CD14-positive monocyte (primary cell): ENCODE measurements around the gene SAMSN1. TPM values are rescaled to one million over a fixed set of nuclear protein-coding genes. Genes with fewer than 3 reads are reported as not detected.

ENCODE experiments used
- DNase-seq, 3 donors: peaks; one replicate each; pipeline ENCODE4 v3.0.0-alpha.2; 2011 to 2022
- H2AFZ ChIP-seq: 2 replicates; pipeline ENCODE4 v1.6.0; 2012; ENCODE audit warnings: mild to moderate bottlenecking, low read depth, low read length, inconsistent platforms; ENCODE audit not compliant: insufficient read depth, poor library complexity, severe bottlenecking
- H3K27ac ChIP-seq, 2 donors: 1 replicate in 1 of 2; 2 replicates in 1 of 2; pipeline ENCODE4 v1.5.1; 2012 to 2013; ENCODE audit warnings: low read length in 2 of 2, control low read depth in 1 of 2, inconsistent platforms in 1 of 2, low read depth in 1 of 2, mild to moderate bottlenecking in 1 of 2
- H3K27me3 ChIP-seq, 2 donors: one replicate each; pipeline versions ENCODE4 v1.6.0 to v1.6.1; 2011 to 2013; ENCODE audit warnings: low read length in 2 of 2; ENCODE audit not compliant: control insufficient read depth in 2 of 2, insufficient read depth in 2 of 2
- H3K36me3 ChIP-seq, 2 donors: replicated peaks in 1 of 2; 1 replicate in 1 of 2; 2 replicates in 1 of 2; pipeline versions ENCODE4 v1.5.1 to v1.6.1; 2012 to 2013; ENCODE audit warnings: low read length in 2 of 2, control low read depth in 1 of 2, inconsistent platforms in 1 of 2, mild to moderate bottlenecking in 1 of 2; ENCODE audit not compliant: insufficient read depth in 2 of 2, control insufficient read depth in 1 of 2
- H3K4me1 ChIP-seq, 2 donors: 1 replicate in 1 of 2; 2 replicates in 1 of 2; pipeline versions ENCODE4 v1.5.1 to v1.6.1; 2012 to 2013; ENCODE audit warnings: low read length in 2 of 2, control low read depth in 1 of 2, inconsistent platforms in 1 of 2, mild to moderate bottlenecking in 1 of 2, moderate library complexity in 1 of 2; ENCODE audit not compliant: insufficient read depth in 2 of 2, control insufficient read depth in 1 of 2
- H3K4me2 ChIP-seq: replicated peaks from 2 replicates; pipeline ENCODE3; 2012; ENCODE audit warnings: low read length, moderate library complexity, mild to moderate bottlenecking; ENCODE audit not compliant: poor library complexity, severe bottlenecking; ENCODE audit errors: extremely low read depth
- H3K4me3 ChIP-seq, 3 experiments: fragments of 200-600 bp in 1 of 3; sonication (generic) in 1 of 3; replicated peaks in 1 of 3; 1 replicate in 2 of 3; 2 replicates in 1 of 3; pipeline ENCODE4 v1.5.1; 2011 to 2013; ENCODE audit warnings: low read length in 3 of 3, mild to moderate bottlenecking in 3 of 3, control low read depth in 2 of 3, low read depth in 2 of 3, inconsistent platforms in 1 of 3, moderate library complexity in 1 of 3
- H3K79me2 ChIP-seq: 2 replicates; pipeline ENCODE4 v1.6.0; 2012; ENCODE audit warnings: mild to moderate bottlenecking, control low read depth, inconsistent platforms, low read length, moderate library complexity; ENCODE audit not compliant: insufficient read depth
- H3K9ac ChIP-seq: 2 replicates; pipeline ENCODE4 v1.6.0; 2017; ENCODE audit warnings: low read length, mild to moderate bottlenecking; ENCODE audit not compliant: insufficient read depth, poor library complexity, severe bottlenecking
- H3K9me3 ChIP-seq, 2 donors: replicated peaks in 1 of 2; 1 replicate in 1 of 2; 2 replicates in 1 of 2; pipeline versions ENCODE4 v1.5.1 to v1.6.1; 2012 to 2013; ENCODE audit warnings: low read length in 2 of 2, control low read depth in 1 of 2; ENCODE audit not compliant: control insufficient read depth in 1 of 2, insufficient read depth in 1 of 2
- H4K20me1 ChIP-seq: 2 replicates; pipeline ENCODE4 v1.6.0; 2012; ENCODE audit warnings: mild to moderate bottlenecking, low read length, control low read depth, moderate library complexity; ENCODE audit not compliant: insufficient read depth
- H3K27ac Mint-ChIP-seq, 7 donors: one replicate each; pipeline ENCODE4 v1.8.0; 2020; ENCODE audit warnings: mild to moderate bottlenecking in 7 of 7, mixed read lengths in 7 of 7, moderate library complexity in 6 of 7, inconsistent platforms in 2 of 7
- H3K27me3 Mint-ChIP-seq, 3 donors: one replicate each; pipeline ENCODE4 v1.8.0; 2021 to 2022; ENCODE audit warnings: low read depth in 3 of 3, mild to moderate bottlenecking in 3 of 3, mixed read lengths in 3 of 3, moderate library complexity in 3 of 3, inconsistent platforms in 1 of 3
- H3K36me3 Mint-ChIP-seq, 2 donors: one replicate each; pipeline ENCODE4 v1.8.0; 2020; ENCODE audit warnings: mixed read lengths in 2 of 2, inconsistent platforms in 1 of 2, mild to moderate bottlenecking in 1 of 2
- H3K4me1 Mint-ChIP-seq: one replicate; pipeline ENCODE4 v1.8.0; 2020; ENCODE audit warnings: mild to moderate bottlenecking, mixed read lengths
- H3K4me3 Mint-ChIP-seq, 2 donors: one replicate each; pipeline ENCODE4 v1.8.0; 2020; ENCODE audit warnings: mild to moderate bottlenecking in 2 of 2, mixed read lengths in 2 of 2, moderate library complexity in 1 of 2
- H3K9me3 Mint-ChIP-seq, 7 donors: one replicate each; pipeline ENCODE4 v1.8.0; 2020 to 2022; ENCODE audit warnings: mixed read lengths in 7 of 7, mild to moderate bottlenecking in 6 of 7, moderate library complexity in 6 of 7, inconsistent platforms in 2 of 7
- CTCF ChIP-seq: fragments of 200-600 bp; IDR thresholded peaks from one replicate; pipeline ENCODE4 v1.8.0; 2022; ENCODE audit warnings: antibody characterized with exemption, mild to moderate bottlenecking
- WGBS: methylation state at CpG from one replicate; pipeline ENCODE4 v1.1.5; 2013; ENCODE audit warnings: missing lambda C conversion rate; ENCODE audit not compliant: insufficient coverage; 5-methylcytosine and 5-hydroxymethylcytosine counted together
- intact Hi-C, 2 donors: fragments of 100-400 bp; cut with micrococcal nuclease; formaldehyde crosslinking; loops; one replicate each; pipeline versions ENCODE4 v1.15.0 to v1.15.1; 2023
- polyA plus RNA-seq, 3 donors: library from polyadenylated mRNA; depleted of rRNA in 1 of 3; unstranded in 2 of 3; stranded (reverse) in 1 of 3; fragments of 300-500 nt in 2 of 3; fragments of >200 nt in 1 of 3; fragmentation: Illumina TruSeq in 2 of 3; gene quantifications; 1 replicate in 2 of 3; 2 replicates in 1 of 3; pipeline ENCODE4 v1.2.3, GENCODE V29; 2012 to 2021

SAMSN1 gene
- polyA plus RNA-seq, 3 donors, result 20.9 to 38.6 (median 31.0) TPM

GRCh38 chr21:14482165-14482564 is 64.0 kb downstream of the SAMSN1 start:
- peak overlapping the region; percentile 57 for H3K9ac ChIP-seq
- H4K20me1 ChIP-seq, result no peaks in the 10 kb centered on the region
- H2AFZ ChIP-seq, result no peak overlapping the region
- H3K79me2 ChIP-seq, result no peaks in the 10 kb centered on the region
- WGBS, result no CpG with 5 or more reads among the region's 7 CpGs
- H3K4me3 ChIP-seq, result peak overlapping the region in 1 of 3 experiments; percentile 38
- H3K27me3 ChIP-seq, result no peaks in the 10 kb centered on the region
- H3K4me2 ChIP-seq, result peak overlapping the region; percentile 60
- TF ChIP-seq CTCF, result no peak
- H3K9me3 ChIP-seq, result no peaks in the 10 kb centered on the region
- peak overlapping the region; percentile 66 to 95 for H3K27ac ChIP-seq
- H3K4me1 Mint-ChIP-seq, result peaks cover 59% of the 10 kb centered on the region
- H3K36me3 ChIP-seq, result peaks cover 7 to 30% of the 10 kb centered on the region in 2 donors
- peak overlapping the region; percentile 45 to 76 for H3K4me3 Mint-ChIP-seq
- H3K27ac Mint-ChIP-seq, result peak overlapping the region; percentile 91 to 98 (median 95)
- H3K27me3 Mint-ChIP-seq, result peaks cover 0 to 1% (median 0%) of the 10 kb centered on the region in 3 donors
- DNase-seq, result peak; percentile 90 to 96 (median 94)
- intact Hi-C loops, result loop anchor here (5.0 to 10.0 kb wide), 2 partner anchors 63 to 65 kb away; partner anchors contain the start of gene SAMSN1 (in 2 of the 2)
- peaks cover 39 to 42% of the 10 kb centered on the region in 2 donors for H3K4me1 ChIP-seq
- peaks cover 33% of the 10 kb centered on the region in 2 donors for H3K36me3 Mint-ChIP-seq
- H3K9me3 Mint-ChIP-seq, result peaks cover 0 to 5% (median 0%) of the 10 kb centered on the region in 7 donors

- WGBS, result 0% methylated on average over 1 of the region's 3 CpGs
- Mint-ChIP-seq H3K27me3 (peaks cover 0 to 1% (median 0%) of the 10 kb centered on the region in 3 donors), H3K27ac (peak overlapping the region; percentile 79 to 98 (median 94)), H3K36me3 (peaks cover 21 to 23% of the 10 kb centered on the region in 2 donors), H3K9me3 (peaks cover 0 to 5% (median 2%) of the 10 kb centered on the region in 7 donors), H3K4me3 (peak overlapping the region in 1 of 2 donors; percentile 42), H3K4me1 (peaks cover 59% of the 10 kb centered on the region)
- peak overlapping the region in 1 of 3 experiments; percentile 8 for H3K4me3 ChIP-seq
- no peak overlapping the region for H2AFZ ChIP-seq
- H3K4me1 ChIP-seq, result peaks cover 39 to 42% of the 10 kb centered on the region in 2 donors
- H3K4me2 ChIP-seq, result peak overlapping the region; percentile 17
- TF ChIP-seq CTCF, result no peak
- peaks cover 4 to 15% of the 10 kb centered on the region in 2 donors for H3K36me3 ChIP-seq
- DNase-seq, result peak; percentile 58 to 72 (median 66)
- peak overlapping the region; percentile 66 to 95 for H3K27ac ChIP-seq
- no peaks in the 10 kb centered on the region for H4K20me1 ChIP-seq
- no peaks in the 10 kb centered on the region for H3K9me3 ChIP-seq
- H3K9ac ChIP-seq, result no peak overlapping the region
- no peaks in the 10 kb centered on the region for H3K79me2 ChIP-seq
- no peaks in the 10 kb centered on the region for H3K27me3 ChIP-seq
- intact Hi-C loops, result loop anchor here (5.0 to 10.0 kb wide), 2 partner anchors 64 to 67 kb away; partner anchors contain the start of gene SAMSN1 (in 2 of the 2)
Observed at GRCh38 chr21:14480411-14481031, 65.6 kb downstream of the SAMSN1 start.
